T-helper 2 cell treated with Interferon-gamma antibody and Interleukin-4, amounts not matched to agents 100 ng/mL and 5 ng/mL, for 36 hours (primary cell): Measurements from ENCODE around the gene EXTL2. TPM values are rescaled to one million over a fixed set of nuclear protein-coding genes. Genes with fewer than 3 reads are reported as not detected.
"Not testable (repeated sequence)": the region's sequence is repeated elsewhere in the genome, so short reads cannot be mapped to it uniquely, and the experiment has no call there.

Source experiments
- intact Hi-C: fragments of 100-400 bp; cut with micrococcal nuclease; formaldehyde crosslinking; loops from one replicate; pipeline ENCODE4 v1.15.1; 2023
- total RNA-seq: library from RNA; stranded (reverse); gene quantifications from 2 replicates; pipeline ENCODE4 v1.2.3, GENCODE V29; 2022

EXTL2 gene, protein sequence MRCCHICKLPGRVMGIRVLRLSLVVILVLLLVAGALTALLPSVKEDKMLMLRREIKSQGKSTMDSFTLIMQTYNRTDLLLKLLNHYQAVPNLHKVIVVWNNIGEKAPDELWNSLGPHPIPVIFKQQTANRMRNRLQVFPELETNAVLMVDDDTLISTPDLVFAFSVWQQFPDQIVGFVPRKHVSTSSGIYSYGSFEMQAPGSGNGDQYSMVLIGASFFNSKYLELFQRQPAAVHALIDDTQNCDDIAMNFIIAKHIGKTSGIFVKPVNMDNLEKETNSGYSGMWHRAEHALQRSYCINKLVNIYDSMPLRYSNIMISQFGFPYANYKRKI
- total RNA-seq, result 2.7 and 3.2 TPM in 2 replicates

DNA sequence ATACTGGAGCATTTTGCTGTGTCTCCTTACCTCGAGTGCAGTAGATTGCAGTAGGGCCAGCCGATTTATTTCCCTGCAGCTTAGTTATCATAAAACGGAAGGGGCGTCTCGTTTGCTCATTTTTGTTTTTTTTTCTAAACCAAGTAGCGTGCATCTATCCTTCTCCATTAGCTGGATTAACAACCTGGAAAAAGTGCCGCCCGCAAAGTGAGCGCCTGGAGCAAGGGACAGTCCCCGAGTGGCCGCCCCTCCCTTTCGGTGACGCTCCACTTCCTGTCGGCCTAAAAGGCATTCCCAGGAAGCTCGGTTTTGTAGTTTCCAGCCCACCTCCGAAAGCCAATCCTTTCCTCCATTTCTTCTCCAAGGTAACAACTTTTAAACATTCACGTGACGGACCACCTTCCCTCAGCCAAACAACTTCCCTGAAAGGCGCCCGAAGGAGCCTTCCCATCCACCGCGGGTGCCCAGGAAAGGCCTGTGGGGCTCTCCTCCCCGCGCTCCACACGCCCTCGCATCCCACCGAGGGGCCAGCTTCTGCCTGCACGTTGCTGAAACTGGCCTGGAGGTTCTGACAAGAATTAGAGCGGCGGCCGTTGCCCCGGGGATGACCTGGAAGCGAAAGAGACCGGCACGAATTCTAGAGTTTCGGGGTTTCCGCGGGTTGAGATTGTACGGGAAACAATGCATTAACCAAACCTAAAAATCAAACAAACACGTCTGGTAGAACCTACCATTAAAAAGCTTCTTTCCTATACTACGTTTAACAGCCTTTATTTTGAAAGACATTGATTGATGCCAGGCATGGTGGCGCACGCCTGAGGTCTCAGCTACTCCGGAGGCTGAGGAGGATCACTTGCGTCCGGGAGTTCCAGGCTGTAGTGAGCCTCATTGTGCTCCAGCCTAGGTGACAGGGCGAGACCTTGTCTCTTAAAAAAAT, at the start of gene EXTL2:
EXTL2 (minus strand) TSS at position 240 of the 937 bp plus-strand sequence. CDS start 6,085 bp downstream, outside the sequence.
- intact Hi-C loops, result loop anchor here (2.0 to 10.0 kb wide), 5 partner anchors 440 to 928 kb away; partner anchors contain the start of genes RTCA and SLC35A3

DNA sequence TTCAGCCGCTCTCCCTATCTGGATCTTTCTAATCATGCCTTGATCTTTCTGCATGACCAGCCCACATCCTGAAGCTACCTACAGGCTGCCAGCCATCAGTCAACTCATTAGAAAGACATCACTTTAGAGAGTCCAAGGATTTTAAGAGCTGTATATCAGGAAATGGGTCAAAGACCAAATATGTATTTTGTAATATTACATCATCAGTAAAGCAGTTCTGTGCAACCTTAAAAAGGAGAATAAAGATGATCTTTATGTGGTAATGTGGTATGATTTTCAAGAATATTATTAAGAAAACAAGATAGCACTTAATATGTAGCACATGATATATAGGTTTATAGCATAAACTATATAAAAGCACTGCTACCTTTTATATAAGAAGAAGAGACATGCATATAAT, 48.9 kb upstream of the EXTL2 start:
- intact Hi-C loops, result no loop called here

DNA sequence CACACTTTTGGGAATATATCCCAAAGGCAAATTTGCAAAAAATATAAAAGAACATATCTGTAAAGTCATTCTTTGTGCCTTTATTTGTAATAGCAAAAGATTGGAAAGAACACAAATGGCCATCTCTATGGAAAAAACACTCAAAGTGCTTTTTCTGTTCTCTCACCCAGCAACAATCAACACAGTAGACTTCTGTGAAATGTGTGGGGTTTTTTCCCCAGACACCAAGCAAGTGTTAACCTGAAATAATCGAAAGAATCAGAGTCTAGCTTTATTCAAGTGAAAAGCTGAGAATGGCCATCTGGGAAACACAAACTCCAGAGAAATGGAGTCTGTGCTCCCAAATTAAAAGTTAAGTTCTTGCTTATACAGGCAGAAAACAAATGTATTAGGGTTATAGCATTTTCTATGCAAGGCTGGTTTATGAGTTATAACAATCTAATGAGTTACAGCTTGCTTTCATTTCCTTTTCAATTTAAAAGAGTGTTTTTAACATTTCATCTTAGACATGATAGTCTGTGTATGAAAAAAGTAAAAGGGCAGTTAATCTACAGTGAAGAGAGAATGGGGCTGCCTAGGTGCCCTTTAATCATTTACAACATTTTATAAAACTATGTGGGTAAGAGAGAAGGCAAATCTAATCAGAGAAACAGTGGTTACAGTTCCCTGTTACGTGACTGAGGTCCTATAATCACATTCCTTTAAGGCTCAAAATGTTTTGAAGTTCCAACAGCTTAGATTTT, 47.8 kb upstream of the EXTL2 start:
- intact Hi-C loops, result no loop called here

DNA sequence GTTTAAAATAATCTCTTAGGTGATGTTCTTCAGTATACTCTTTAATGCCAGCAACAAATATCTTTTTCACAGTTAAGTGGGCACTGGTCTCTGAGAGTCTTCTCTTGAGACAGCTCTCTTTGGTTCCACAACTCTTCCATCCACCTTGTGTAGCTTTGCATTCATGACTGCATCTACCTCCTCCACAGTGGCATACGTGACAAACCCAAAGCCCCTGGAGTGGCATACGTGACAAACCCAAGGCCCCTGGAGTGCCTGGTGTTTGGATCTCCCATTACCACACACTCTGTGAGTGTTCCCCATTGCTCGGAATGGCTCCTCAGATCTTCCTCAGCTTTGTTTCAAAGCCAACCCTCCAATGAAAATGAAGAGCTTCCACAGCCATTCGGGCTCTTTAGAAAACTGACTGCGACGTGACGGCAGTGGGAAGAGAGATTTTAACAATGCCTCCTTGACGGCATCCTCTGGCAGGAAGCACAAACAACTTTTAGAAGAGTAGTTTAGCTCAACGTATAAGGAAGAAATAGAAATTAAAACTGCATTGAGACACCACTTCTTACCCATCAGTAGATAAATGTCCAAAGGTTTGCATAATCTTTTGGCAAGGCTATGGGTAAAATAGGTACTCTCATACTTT, 47.1 kb upstream of the EXTL2 start:
- intact Hi-C loops, result no loop called here

DNA sequence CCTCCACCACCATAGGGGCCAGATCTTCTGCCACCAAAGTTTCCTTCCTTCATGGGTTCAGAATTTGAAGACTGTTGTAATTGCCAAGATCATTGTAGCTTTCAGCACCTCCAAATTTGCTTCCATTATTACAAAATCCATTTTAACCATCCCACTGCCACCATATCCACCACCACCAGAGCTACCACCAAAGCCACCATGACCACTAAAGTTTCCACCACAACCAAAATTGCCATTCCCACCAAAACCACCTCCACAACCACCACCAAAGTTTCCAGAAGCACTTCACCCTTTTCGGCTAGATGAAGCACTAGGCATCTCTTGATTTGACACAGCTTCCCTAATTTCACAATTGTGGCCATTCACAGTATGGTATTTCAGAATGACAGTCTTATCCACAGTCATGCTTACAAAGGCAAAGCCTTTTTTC, 46.5 kb upstream of the EXTL2 start:
- intact Hi-C loops, result no loop called here

DNA sequence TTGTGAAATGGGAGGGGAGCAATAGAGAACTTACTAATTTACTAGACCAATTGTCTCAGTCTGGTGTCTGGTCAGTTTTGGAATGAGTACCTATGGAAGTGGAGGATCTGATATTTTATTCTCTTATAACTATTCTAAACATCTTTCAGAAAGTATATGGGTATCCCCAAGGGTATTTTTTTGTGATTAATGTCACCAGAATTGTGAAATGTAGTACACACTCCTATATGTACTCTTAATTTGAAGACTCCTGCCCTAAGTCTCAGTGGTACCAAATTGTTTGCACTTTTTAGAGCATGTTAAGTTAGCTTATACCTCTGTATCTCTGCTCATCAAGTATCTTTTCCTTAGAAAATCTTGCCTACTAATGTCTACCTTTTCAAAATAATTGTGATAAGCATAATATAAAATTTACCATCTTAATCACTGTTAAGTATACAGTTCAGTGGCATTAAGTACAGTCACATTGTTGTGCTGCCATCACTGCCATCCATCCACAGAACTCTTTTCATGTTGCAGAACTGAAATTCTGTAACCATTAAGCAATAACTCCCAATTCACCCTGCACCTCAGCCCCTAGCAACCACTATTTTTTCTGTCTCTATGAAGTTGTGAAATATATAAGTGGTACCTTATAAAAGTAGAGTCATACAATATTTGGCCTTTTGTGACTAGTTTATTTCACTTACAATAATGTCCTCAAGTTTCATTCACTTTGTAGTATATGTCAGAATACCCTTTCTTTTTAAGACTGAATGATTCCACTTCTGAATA, 41.7 kb upstream of the EXTL2 start:
- intact Hi-C loops, result no loop called here

DNA sequence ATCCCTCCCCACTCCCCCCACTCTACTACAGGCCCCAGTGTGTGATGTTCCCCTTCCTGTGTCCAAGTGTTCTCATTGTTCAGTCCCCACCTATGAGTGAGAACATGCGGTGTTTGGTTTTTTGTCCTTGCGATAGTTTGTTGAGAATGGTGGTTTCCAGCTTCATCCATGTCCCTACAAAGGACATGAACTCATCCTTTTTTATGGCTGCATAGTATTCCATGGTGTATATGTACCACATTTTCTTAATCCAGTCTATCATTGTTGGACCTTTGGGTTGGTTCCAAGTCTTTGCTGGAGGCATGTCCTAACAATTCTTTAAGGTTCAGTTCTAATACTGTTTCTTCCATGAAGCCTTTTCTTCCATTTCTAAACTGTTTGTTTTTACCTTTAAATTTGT, 38.9 kb upstream of the EXTL2 start:
- intact Hi-C loops, result not testable (repeated sequence)

DNA sequence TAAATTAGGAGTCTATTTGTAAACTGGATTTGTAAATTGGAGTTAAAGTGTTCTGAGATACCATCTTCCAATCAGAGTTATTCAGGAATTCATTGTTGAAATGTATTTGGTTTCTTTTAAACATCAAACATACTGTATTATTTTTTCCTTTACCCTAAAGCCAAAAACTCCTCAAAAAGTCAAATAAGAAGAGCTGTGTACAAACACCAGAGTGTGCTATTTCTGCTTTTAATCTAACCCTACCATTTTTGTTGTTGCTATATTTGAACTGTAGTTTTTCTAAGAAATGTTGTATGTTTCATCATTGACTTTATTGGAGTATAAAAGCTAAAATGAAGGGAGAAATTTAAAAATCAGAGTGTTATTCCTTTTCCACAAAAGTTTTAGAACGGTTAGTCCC, 37.1 kb upstream of the EXTL2 start:
- intact Hi-C loops, result no loop called here

DNA sequence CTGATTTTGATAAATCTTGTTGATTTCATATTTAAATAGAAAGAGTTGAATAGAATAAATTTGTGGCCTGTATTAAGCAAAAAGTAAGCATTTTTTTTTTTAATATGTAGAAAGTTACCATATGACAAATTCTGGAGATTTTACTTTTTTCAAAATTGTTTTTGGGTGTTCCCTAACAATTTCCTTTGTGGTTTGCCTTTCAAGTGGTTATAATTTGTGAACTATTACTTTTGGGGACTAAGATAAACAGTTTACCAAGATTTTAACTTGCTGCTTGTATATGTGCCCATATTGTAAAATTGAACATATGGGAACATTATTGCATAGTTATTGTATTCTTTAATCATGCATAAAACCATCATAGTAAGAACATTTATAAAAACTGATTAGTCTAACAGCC, 35.9 kb upstream of the EXTL2 start:
- intact Hi-C loops, result no loop called here

DNA sequence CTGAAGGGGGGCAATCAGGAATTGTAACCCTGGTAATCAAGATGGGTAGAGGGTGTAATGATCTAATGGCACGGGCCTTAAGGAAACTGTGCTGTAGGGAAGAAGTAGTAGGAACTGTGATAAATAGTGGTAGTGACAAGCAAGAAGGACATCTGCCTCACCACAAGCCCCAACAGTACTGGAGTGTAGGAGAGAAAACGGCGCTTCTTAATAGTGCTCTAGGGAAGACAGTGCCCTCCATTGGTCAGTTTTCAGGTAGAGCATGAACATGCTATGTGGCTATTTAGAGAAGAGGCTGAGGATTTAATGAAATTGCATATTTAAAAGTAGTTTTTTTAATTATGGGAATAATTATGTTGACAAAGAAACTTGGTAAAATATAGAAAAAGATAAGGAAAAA, 33.5 kb upstream of the EXTL2 start:
- intact Hi-C loops, result loop anchor here (5.0 to 10.0 kb wide), 3 partner anchors 79 to 447 kb away; no protein-coding TSS in a partner anchor

DNA sequence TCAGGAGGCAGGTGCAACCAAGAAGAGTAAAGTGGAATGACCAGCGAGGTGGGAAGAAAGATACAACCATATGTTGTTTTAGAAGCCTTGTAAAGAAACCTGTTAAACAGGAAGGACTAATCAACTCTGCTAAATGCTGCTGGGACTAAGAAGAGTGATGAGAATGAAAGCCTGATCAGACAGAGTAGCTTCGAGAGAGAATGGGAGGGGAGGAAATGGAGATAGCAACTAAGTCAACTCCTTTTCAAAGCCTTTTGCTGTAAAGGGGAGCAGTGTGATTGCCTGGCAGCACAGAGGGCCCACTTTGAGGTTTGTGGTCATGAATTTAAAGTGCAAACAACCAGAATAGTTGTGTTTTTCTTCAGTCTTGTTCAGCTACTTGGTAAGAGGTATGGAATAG, 32.6 kb upstream of the EXTL2 start:
- intact Hi-C loops, result loop anchor here (1.0 to 10.0 kb wide), 9 partner anchors 22 to 448 kb away; partner anchors contain the start of gene DPH5

DNA sequence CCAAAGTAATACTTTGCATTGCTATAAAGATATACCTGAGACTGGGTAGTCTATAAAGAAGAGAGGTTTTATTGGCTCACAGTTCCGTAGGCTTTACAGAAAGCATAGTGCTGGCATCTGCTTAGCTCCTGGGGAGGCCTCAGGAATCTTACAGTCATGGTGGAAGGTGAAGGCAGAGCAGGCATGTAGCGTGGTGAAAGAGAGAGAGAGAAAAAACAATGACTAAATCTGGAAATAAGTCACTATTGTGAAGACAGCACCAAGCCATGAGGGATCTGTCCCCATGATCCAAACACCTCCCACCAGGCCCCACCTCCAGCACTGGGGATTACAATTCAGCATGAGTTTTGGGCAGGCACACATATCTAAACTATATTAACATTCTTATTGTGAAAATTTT, 31.6 kb upstream of the EXTL2 start:
- intact Hi-C loops, result loop anchor here (2.0 to 10.0 kb wide), 6 partner anchors 23 to 449 kb away; no protein-coding TSS in a partner anchor

DNA sequence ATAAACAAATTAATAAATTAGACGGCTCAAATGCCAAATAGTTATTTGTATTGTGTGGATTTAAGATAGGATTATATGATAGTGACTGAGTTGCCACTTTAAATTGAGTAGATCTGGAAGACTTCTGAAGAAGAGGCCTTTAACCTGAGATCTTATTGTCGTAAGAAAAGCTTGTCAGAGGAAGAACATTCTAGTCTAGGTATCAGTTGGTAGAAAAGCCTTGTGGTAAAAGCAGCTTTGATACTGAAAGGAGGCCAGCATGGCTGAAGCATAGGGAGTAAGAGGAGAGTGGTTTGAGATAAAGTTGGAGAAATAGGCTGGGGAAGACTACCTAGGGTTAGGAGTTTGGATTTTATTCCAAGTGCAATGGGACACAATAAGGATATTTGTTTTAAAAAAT, 30.3 kb upstream of the EXTL2 start:
- intact Hi-C loops, result loop anchor here (5.0 to 10.0 kb wide), 3 partner anchors 82 to 450 kb away; no protein-coding TSS in a partner anchor

DNA sequence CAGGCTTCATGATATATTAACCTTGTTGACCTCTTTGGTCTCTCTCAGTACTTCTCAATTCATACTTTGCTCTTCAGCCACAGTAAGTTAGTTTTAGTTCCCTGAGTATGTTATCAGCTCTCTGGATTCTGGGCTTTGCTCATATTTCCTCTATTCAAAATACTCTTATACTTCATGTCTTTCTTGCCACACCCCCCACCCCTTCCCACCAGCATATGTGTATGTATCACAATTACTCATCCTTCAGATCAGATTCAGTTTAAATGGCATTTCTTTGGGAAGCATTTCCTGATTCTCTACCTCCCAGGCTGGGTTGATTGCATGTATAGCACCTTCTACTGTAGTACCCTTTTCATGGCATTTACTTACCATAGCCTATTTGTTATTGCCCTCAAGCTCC, 29.6 kb upstream of the EXTL2 start:
- intact Hi-C loops, result loop anchor here (10.0 kb wide), 1 partner anchor 451 kb away; no protein-coding TSS in a partner anchor

DNA sequence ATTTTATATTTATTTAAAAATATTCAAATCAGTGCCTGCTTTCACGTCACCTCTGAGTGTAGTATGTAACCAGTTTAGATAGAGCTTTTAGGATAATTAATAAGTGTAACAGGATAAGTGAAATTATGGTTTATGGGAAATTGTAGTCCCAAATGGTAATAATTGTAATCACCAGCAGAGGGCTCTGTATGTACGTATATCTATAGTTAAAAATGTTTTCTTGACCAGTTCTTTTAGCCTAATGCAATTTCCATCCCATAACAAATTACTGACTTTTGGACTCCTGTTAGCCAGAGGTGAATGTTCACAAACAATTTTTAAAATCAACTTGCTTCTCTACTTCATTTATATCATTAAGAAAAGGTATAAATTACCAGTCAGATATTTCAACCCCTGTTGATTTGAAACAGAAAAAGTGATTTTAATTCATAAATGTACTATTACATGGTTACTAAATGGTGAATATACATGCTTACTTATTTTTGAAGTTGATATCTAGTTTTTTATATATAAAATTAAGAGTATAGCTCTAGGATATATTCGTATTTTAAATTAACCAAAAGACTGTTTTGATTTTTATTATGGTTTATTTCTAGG, 26.6 kb upstream of the EXTL2 start:
- intact Hi-C loops, result loop anchor here (1.0 to 10.0 kb wide), 3 partner anchors 317 to 454 kb away; no protein-coding TSS in a partner anchor

DNA sequence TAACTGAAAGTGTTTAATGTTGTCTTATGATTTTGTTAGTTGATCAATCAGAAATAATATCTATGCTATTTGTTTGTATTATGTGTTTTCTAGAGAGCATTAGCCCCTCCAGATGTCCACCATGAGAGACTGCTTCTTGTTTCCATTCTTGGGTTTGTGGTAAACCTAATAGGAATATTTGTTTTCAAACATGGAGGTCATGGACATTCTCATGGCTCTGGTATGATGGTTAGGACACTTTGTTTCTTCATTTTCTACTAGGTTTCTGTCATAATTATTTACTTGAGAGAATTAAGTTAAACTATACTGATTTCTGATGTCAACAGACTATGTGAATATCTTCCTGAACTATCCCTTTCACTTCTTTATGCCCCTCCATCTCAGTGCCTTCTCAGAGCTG, 17.4 kb upstream of the EXTL2 start:
- intact Hi-C loops, result no loop called here

DNA sequence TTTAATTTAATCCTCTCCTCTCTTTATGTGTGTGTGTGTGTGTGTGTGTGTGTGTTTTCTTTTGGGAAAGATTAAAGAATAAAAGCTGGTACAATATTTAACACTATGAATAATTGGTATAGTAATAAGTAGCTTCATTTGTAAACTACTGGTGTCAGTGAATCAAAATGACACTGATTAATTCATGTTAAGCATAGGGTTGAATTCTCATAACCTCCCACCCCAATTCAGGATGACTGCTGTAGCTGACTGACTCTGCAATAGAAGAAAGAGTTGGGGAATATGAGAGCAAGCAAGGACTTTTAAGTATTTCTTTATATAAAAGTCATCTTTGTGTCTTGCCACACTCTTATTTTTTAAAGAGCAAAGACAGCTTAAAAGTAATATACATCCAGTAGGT, 14.4 kb upstream of the EXTL2 start:
- intact Hi-C loops, result no loop called here

DNA sequence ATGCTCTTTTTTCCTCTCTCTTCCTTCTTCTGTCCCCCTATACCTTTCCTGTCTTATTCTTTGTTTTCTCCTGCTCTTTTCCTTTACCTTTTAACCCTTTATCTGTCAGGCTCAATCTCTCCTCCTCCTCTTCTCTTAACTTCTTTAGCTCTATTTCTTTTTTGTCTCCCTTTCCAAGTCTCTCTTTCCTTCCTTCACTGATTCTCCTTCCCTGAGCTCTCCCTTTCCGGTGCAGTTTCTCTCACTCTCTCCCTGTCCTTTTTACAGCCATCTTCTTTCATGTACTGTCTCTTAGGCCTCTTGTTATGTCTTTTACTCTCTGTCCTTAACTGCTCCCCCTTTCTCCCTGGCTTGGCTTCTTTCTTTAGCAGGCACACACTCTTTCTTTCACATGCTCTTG, 13.2 kb upstream of the EXTL2 start:
- intact Hi-C loops, result no loop called here

DNA sequence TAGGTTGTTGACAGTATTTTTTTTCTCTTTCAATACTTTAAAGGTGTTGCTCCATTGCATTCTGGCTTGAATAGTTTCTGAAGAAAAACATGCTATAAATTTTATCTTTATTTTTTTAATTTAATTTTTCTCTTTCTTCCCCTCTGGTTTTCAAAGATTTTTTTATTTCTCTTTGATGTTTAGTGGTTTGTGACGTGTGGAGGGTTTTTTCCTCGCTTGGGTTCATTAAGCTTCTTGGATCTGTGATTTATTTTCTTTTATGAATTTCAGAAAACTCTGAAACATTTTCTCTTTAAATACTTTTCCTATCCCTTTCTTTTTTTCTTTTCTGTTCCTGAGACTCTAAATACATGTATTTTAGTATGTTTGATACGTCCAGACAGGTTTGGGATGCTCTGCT, 10.5 kb upstream of the EXTL2 start:
- intact Hi-C loops, result no loop called here
